Testis (tissue), 3 donors: ENCODE results near the gene GRIP2. TPM values are rescaled to one million over a fixed set of nuclear protein-coding genes. Genes with fewer than 3 reads are reported as not detected.

Source experiments
- DNase-seq: peaks from one replicate; pipeline ENCODE4 v3.0.0-alpha.2; 2019
- H3K27ac ChIP-seq, 2 donors: fragments of 200-600 bp; sonication (generic); one replicate each; pipeline ENCODE4 v1.5.1; 2019
- H3K27me3 ChIP-seq: fragments of 200-600 bp; sonication (generic); one replicate; pipeline ENCODE4 v1.5.1; 2019
- H3K36me3 ChIP-seq: fragments of 200-600 bp; sonication (generic); one replicate; pipeline ENCODE4 v1.5.1; 2017; ENCODE audit warnings: low read depth; ENCODE audit errors: missing control alignments
- H3K4me1 ChIP-seq: fragments of 200-600 bp; sonication (generic); one replicate; pipeline ENCODE4 v1.5.1; 2019
- H3K4me3 ChIP-seq, 2 donors: fragments of 200-600 bp; sonication (generic); one replicate each; pipeline ENCODE4 v1.5.1; 2017 to 2019
- H3K9me3 ChIP-seq: fragments of 200-600 bp; sonication (generic); one replicate; pipeline ENCODE4 v1.5.1; 2017
- POLR2A ChIP-seq: fragments of 450-650 bp; IDR thresholded peaks from one replicate; pipeline ENCODE4 v1.6.1; 2017; ENCODE audit warnings: antibody characterized with exemption, mild to moderate bottlenecking, moderate library complexity
- WGBS, 2 donors: methylation state at CpG; one replicate each; pipeline ENCODE4 v1.1.5; 2018; 5-methylcytosine and 5-hydroxymethylcytosine counted together
- intact Hi-C: fragments of 100-400 bp; cut with DNase I; formaldehyde crosslinking; loops from one replicate; pipeline ENCODE4 v1.15.1; 2023; ENCODE audit warnings: low total_unique reads
- polyA plus RNA-seq: library from polyadenylated mRNA; stranded (reverse); fragments of 350-450 nt; fragmentation: Illumina TruSeq; extraction: RNeasy Lipid Tissue Mini Kit (QIAGEN cat#74804); gene quantifications from one replicate; pipeline ENCODE4 v1.2.3, GENCODE V29; 2014; ENCODE audit warnings: low read depth, low replicate concordance; ENCODE audit not compliant: insufficient read depth
- total RNA-seq, 2 donors: library from RNA; depleted of rRNA; stranded (reverse); fragments of >200 nt; gene quantifications; one replicate each; pipeline ENCODE4 v1.2.3, GENCODE V29; 2016
- TF ChIP-seq, protein P1 (sequence below), 3 experiments: fragments of 450-650 bp in 2 of 3; fragments of 200-600 bp in 1 of 3; sonication (generic) in 1 of 3; IDR thresholded peaks; one replicate each; pipeline ENCODE4 v1.5.1; 2016 to 2019; ENCODE audit warnings: antibody characterized with exemption in 3 of 3, mild to moderate bottlenecking in 2 of 3, moderate library complexity in 1 of 3

GRIP2 gene
- total and polyA plus RNA-seq, 3 donors from 2014 or later, result 2.4 to 3.2 (median 2.7) TPM

DNA sequence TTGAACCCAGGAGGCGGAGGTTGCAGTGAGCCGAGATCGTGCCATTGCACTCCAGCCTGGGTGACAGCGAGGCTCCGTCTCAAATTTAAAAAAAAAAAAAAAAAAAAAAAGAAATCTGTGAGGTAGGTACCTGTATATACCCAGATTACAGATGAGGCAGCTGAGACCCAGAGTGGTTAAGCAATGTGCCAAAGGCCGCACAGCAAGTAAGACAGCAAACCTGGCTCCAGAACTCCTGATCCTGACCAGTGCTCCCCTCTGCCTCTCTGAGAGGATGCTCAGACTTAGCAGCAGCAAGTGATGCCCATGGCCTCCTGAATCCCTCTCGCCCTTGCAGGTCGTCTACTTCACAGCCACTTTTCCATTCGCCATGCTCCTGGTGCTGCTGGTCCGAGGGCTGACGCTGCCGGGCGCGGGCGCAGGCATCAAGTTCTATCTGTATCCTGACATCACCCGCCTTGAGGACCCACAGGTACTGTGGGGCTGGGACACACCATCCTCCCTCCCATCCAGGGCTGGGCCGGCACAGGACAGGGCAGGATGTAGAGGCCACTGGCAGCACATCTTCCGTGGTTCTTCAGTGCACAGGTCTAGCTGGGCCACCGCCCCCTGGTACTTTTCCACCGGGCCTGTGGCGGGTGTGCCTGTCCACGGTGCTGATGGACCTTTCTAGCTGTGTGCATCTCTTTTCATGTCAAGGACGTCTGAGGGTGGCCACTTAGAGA, 73.8 kb downstream of the GRIP2 start:
- H3K36me3 ChIP-seq, result no peaks in the 10 kb centered on the region
- no peak for TF ChIP-seq POLR2A
- TF ChIP-seq, protein P1, sequence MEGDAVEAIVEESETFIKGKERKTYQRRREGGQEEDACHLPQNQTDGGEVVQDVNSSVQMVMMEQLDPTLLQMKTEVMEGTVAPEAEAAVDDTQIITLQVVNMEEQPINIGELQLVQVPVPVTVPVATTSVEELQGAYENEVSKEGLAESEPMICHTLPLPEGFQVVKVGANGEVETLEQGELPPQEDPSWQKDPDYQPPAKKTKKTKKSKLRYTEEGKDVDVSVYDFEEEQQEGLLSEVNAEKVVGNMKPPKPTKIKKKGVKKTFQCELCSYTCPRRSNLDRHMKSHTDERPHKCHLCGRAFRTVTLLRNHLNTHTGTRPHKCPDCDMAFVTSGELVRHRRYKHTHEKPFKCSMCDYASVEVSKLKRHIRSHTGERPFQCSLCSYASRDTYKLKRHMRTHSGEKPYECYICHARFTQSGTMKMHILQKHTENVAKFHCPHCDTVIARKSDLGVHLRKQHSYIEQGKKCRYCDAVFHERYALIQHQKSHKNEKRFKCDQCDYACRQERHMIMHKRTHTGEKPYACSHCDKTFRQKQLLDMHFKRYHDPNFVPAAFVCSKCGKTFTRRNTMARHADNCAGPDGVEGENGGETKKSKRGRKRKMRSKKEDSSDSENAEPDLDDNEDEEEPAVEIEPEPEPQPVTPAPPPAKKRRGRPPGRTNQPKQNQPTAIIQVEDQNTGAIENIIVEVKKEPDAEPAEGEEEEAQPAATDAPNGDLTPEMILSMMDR (IDR thresholded peaks at IDR 0.05), result no peak
- no peak for DNase-seq
- WGBS, 2 donors, result 90 to 91% methylated on average over 15 to 23 of the region's 23 CpGs
- H3K27ac ChIP-seq, result no peak overlapping the region
- H3K27me3 ChIP-seq, result no peaks in the 10 kb centered on the region
- H3K4me1 ChIP-seq, result peaks cover 9% of the 10 kb centered on the region
- H3K9me3 ChIP-seq, result no peaks in the 10 kb centered on the region
- intact Hi-C loops, result loop anchor here (10.0 kb wide), 1 partner anchor 262 kb away; no protein-coding TSS in a partner anchor
- no peak overlapping the region for H3K4me3 ChIP-seq

DNA sequence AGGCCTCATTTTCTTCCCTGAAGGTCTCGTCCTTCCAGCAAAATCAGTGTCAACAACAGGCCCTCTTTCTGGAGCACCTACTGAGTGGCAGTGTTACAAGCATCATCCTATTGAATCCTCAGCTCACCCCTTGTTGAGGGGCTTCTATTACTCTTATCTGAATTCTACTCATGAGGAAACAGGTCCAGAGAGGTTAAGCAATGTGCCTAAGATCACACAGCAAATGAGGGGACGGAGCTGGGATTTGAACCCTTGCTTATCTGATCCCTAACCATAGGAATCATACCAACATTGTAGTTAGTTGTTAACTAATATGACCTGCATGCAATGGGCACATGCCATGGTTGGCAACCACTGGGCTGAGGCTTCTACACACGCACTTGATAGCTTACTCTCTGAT, 74.7 kb downstream of the GRIP2 start:
- Histone ChIP-seq H3K27me3 (no peaks in the 10 kb centered on the region), H3K9me3 (no peaks in the 10 kb centered on the region), H3K36me3 (no peaks in the 10 kb centered on the region), H3K27ac (no peak overlapping the region), H3K4me3 (no peak overlapping the region), H3K4me1 (peaks cover 16% of the 10 kb centered on the region)
- 91 to 94% methylated on average over 3 of the region's 3 CpGs for WGBS, 2 donors
- no peak for DNase-seq
- intact Hi-C loops, result loop anchor here (10.0 kb wide), 1 partner anchor 261 kb away; no protein-coding TSS in a partner anchor
- no peak for TF ChIP-seq POLR2A
- TF ChIP-seq, protein P1 (IDR thresholded peaks at IDR 0.05), result no peak

DNA sequence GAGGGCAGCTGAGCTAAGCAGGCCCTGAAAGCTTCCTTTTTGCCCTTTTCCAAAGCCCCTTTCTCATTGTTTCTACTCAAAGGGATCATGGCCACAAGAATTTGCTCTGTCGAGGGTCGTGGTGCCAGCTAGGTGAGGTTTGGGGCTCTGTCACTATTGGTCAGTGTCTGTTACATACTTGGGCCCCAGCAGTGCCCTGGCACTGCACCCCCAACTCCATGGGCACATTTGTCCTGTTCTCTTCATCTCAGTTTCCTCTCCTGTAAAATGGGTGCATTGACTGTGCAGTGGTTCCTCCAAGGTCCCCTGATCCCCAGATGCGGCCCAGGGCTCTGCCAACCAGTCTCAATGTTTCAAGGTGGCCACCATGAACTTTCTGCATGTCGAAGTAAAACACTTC, 75.6 kb downstream of the GRIP2 start:
- no peak overlapping the region for H3K4me3 ChIP-seq
- TF ChIP-seq, protein P1 (IDR thresholded peaks at IDR 0.05), result no peak
- TF ChIP-seq POLR2A, result no peak
- intact Hi-C loops, result loop anchor here (5.0 to 10.0 kb wide), 2 partner anchors 202 to 260 kb away; no protein-coding TSS in a partner anchor
- H3K27me3 ChIP-seq, result no peaks in the 10 kb centered on the region
- no peak for DNase-seq
- no peak overlapping the region for H3K27ac ChIP-seq
- 94 to 98% methylated on average over 4 of the region's 4 CpGs for WGBS, 2 donors
- no peaks in the 10 kb centered on the region for H3K9me3 ChIP-seq
- no peaks in the 10 kb centered on the region for H3K36me3 ChIP-seq
- peaks cover 16% of the 10 kb centered on the region for H3K4me1 ChIP-seq

DNA sequence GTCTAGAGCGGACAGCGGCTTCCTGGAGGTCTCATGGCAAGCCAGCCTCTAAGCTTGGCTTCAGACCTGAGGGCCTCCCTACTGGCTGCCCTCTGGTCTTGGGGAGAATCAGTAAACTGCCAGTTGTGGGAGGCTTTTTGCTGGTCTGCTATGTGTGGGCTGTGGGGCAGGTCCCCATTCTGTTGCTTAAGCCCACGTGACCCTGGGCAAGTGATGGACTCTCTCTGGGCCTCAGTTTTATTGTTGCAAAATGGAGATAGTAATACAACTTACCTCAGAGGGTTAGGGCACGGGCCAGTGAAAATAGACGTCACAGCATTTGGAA, 76.0 kb downstream of the GRIP2 start:
- Histone ChIP-seq H3K27me3 (no peaks in the 10 kb centered on the region), H3K36me3 (no peaks in the 10 kb centered on the region), H3K27ac (no peak overlapping the region), H3K4me1 (peaks cover 16% of the 10 kb centered on the region), H3K9me3 (no peaks in the 10 kb centered on the region), H3K4me3 (no peak overlapping the region)
- DNase-seq, result no peak
- intact Hi-C loops, result loop anchor here (5.0 to 10.0 kb wide), 2 partner anchors 202 to 259 kb away; no protein-coding TSS in a partner anchor
- no peak for TF ChIP-seq POLR2A
- TF ChIP-seq, protein P1 (IDR thresholded peaks at IDR 0.05), result no peak
- 71 to 96% methylated on average over 3 to 5 of the region's 5 CpGs for WGBS, 2 donors
